Activated B cell treated with CpG ODN at 0.5 μM for 24 hours (primary cell): ENCODE data around the gene SUMF1. TPM values are rescaled to one million over a fixed set of nuclear protein-coding genes. Genes with fewer than 3 reads are reported as not detected.

ENCODE experiments used
- ATAC-seq: fragments of 200-7000 bp; cut with Tn5 transposase; one replicate; pipeline ENCODE4 v1.10.0; 2021; ENCODE audit warnings: low read depth, mild to moderate bottlenecking, moderate library complexity
- CTCF ChIA-PET: fragments of 350-600 bp; sonication (Branson Sonifier 250); formaldehyde crosslinking; loops from one replicate; lab custom pipeline; 2021; ENCODE audit warnings: antibody characterized with exemption; lab: Charles Lee
- POLR2A ChIA-PET: fragments of 350-600 bp; sonication (Branson Sonifier 250); formaldehyde crosslinking; loops from one replicate; lab custom pipeline; 2021; ENCODE audit warnings: antibody characterized with exemption; lab: Charles Lee
- DNase-seq: peaks from one replicate; pipeline ENCODE4 v3.0.0; 2022
- H3K27ac Mint-ChIP-seq: one replicate; pipeline ENCODE4 v1.8.0; 2020; ENCODE audit warnings: mixed read lengths
- H3K27me3 Mint-ChIP-seq: one replicate; pipeline ENCODE4 v1.8.0; 2021; ENCODE audit warnings: mixed read lengths
- H3K36me3 Mint-ChIP-seq: one replicate; pipeline ENCODE4 v1.8.0; 2021; ENCODE audit warnings: low read depth, mixed read lengths
- H3K4me1 Mint-ChIP-seq: one replicate; pipeline ENCODE4 v1.8.0; 2021; ENCODE audit warnings: mixed read lengths
- H3K4me3 Mint-ChIP-seq: one replicate; pipeline ENCODE4 v1.8.0; 2020; ENCODE audit warnings: mild to moderate bottlenecking, mixed read lengths
- H3K9me3 Mint-ChIP-seq: one replicate; pipeline ENCODE4 v1.8.0; 2020; ENCODE audit warnings: mixed read lengths
- CTCF ChIP-seq: fragments of 200-600 bp; IDR thresholded peaks from one replicate; pipeline ENCODE4 v1.8.0; 2022; ENCODE audit warnings: antibody characterized with exemption, mild to moderate bottlenecking
- intact Hi-C: fragments of 100-400 bp; cut with micrococcal nuclease; formaldehyde crosslinking; loops from one replicate; pipeline ENCODE4 v1.15.1; 2024
- total RNA-seq: library from RNA; stranded (reverse); gene quantifications from 2 replicates; pipeline ENCODE4 v1.2.3, GENCODE V29; 2022

SUMF1 gene
- total RNA-seq, 1 donor from 2014 or later, result 20.7 TPM

GRCh38 chr3:4498446-4498845 lies 31.4 kb upstream of the SUMF1 start:
- ChIA-PET POLR2A (interaction anchor here (0.6 to 2.1 kb wide), 2 partner anchors 31 to 78 kb away, joined by 5 to 6 read pairs; partner anchors contain the start of gene SUMF1), CTCF (no interaction called here)
- peak overlapping the region; percentile 54 for H3K27ac Mint-ChIP-seq

GRCh38 chr3:4497843-4498324 lies 30.8 kb upstream of the SUMF1 start:
- DNase-seq (no peak), ATAC-seq (no peak)
- TF ChIP-seq CTCF, result no peak
- ChIA-PET POLR2A (interaction anchor here (2.1 to 6.2 kb wide), 2 partner anchors 17 to 31 kb away, joined by 5 to 155 read pairs; partner anchors contain the start of gene SUMF1), CTCF (no interaction called here)
- Mint-ChIP-seq H3K4me3 (no peak overlapping the region), H3K4me1 (peaks cover 73% of the 10 kb centered on the region), H3K9me3 (no peaks in the 10 kb centered on the region), H3K27ac (peak overlapping the region; percentile 54), H3K27me3 (no peaks in the 10 kb centered on the region), H3K36me3 (peaks cover 65% of the 10 kb centered on the region)
- intact Hi-C loops, result loop anchor here (10.0 kb wide), 1 partner anchor 487 kb away; no protein-coding TSS in a partner anchor

More at GRCh38 chr3:4498446-4498845, 31.4 kb upstream of the SUMF1 start:
- Mint-ChIP-seq H3K9me3 (no peaks in the 10 kb centered on the region), H3K4me1 (peaks cover 78% of the 10 kb centered on the region), H3K27me3 (no peaks in the 10 kb centered on the region), H3K36me3 (peaks cover 63% of the 10 kb centered on the region), H3K4me3 (no peak overlapping the region)
- DNase-seq (no peak), ATAC-seq (no peak)
- TF ChIP-seq CTCF, result no peak
- intact Hi-C loops, result loop anchor here (10.0 kb wide), 1 partner anchor 486 kb away; no protein-coding TSS in a partner anchor

DNA sequence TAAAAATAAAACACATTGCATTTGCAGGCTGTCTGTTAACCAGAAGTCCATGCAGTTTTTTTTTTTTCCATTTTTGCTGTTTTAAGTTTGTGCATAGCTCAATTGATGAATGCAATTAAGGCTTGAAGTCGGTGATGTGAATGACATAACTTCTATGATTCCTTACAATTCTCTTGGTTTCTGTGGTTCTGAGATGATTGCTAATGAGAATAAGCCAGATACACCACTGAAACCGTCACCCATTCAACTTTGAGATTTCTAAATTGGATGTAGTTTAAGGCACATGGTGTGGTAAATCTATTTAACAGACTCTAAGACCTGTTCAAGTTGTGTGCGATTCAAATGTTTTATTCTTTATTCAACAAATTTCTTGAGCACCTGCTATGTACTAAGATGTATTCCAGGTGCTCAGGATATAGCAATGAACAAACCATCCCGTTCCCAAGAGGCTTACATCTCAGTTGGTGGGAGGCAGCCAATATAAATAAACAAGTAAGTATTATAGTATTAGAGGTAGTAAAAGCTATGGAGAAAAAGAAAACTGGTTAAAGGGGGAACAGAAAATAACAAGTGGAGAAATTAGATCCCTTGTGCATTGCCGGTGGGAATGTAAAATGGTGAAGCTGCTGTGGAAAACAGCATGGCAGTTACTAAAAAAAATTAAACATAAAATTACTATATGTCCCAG lies 30.1 kb upstream of the SUMF1 start:
- ATAC-seq (no peak), DNase-seq (no peak)
- CTCF ChIA-PET, result no interaction called here
- Mint-ChIP-seq H3K4me1 (peaks cover 67% of the 10 kb centered on the region), H3K27ac (peak overlapping the region; percentile 92), H3K36me3 (peaks cover 69% of the 10 kb centered on the region), H3K27me3 (no peaks in the 10 kb centered on the region), H3K4me3 (no peak overlapping the region), H3K9me3 (no peaks in the 10 kb centered on the region)
- TF ChIP-seq CTCF, result no peak
- POLR2A ChIA-PET, result interaction anchor here (0.6 to 6.2 kb wide), 3 partner anchors 11 to 22 kb away, joined by 3 to 155 read pairs (median 4); no protein-coding TSS in a partner anchor
- intact Hi-C loops, result loop anchor here (10.0 kb wide), 1 partner anchor 488 kb away; no protein-coding TSS in a partner anchor

GRCh38 chr3:4496087-4496452 lies 29.0 kb upstream of the SUMF1 start:
- Mint-ChIP-seq H3K27ac (peak overlapping the region; percentile 92), H3K36me3 (peaks cover 58% of the 10 kb centered on the region), H3K9me3 (no peaks in the 10 kb centered on the region), H3K27me3 (no peaks in the 10 kb centered on the region), H3K4me1 (peaks cover 61% of the 10 kb centered on the region), H3K4me3 (peak overlapping the region; percentile 93)
- intact Hi-C loops, result loop anchor here (10.0 kb wide), 1 partner anchor 489 kb away; no protein-coding TSS in a partner anchor
- DNase-seq (no peak), ATAC-seq (no peak)
- TF ChIP-seq CTCF, result no peak
- CTCF ChIA-PET, result no interaction called here
- POLR2A ChIA-PET, result interaction anchor here (0.6 to 6.2 kb wide), 3 partner anchors 9 to 701 kb away, joined by 3 to 288 read pairs (median 155); no protein-coding TSS in a partner anchor
